Tibial artery (tissue), 4 donors: ENCODE measurements around the gene AQP9.

Experiments
- DNase-seq, 2 donors: peaks; one replicate each; pipeline ENCODE4 v3.0.0-alpha.2; 2019
- H3K27ac ChIP-seq, 2 donors: fragments of 200-600 bp; sonication (generic) in 1 of 2; 1 replicate in 1 of 2; 2 replicates in 1 of 2; pipeline ENCODE4 v1.5.1; 2018 to 2019; ENCODE audit warnings: mild to moderate bottlenecking in 1 of 2
- H3K27me3 ChIP-seq, 2 donors: fragments of 200-600 bp; sonication (generic) in 1 of 2; one replicate each; pipeline versions ENCODE4 v1.5.1 to v1.6.0; 2016 to 2019
- H3K36me3 ChIP-seq, 3 donors: fragments of 200-600 bp; sonication (generic) in 2 of 3; one replicate each; pipeline ENCODE4 v1.5.1; 2016 to 2019; ENCODE audit warnings: mild to moderate bottlenecking in 2 of 3
- H3K4me1 ChIP-seq, 4 donors: fragments of 200-600 bp; sonication (generic) in 2 of 4; 1 replicate in 3 of 4; 2 replicates in 1 of 4; pipeline ENCODE4 v1.5.1; 2016 to 2019
- H3K4me3 ChIP-seq, 2 donors: fragments of 200-600 bp; sonication (generic) in 1 of 2; 1 replicate in 1 of 2; 2 replicates in 1 of 2; pipeline ENCODE4 v1.5.1; 2018 to 2019; ENCODE audit warnings: mild to moderate bottlenecking in 2 of 2
- H3K9me3 ChIP-seq, 3 donors: fragments of 200-600 bp; sonication (generic) in 1 of 3; one replicate each; pipeline ENCODE4 v1.5.1; 2016 to 2019
- CTCF ChIP-seq, 2 experiments: fragments of 200-600 bp in 1 of 2; fragments of 450-650 bp in 1 of 2; IDR thresholded peaks; one replicate each; pipeline ENCODE4 v1.5.1; 2017 to 2019; ENCODE audit warnings: antibody characterized with exemption in 2 of 2, mild to moderate bottlenecking in 1 of 2, moderate library complexity in 1 of 2
- intact Hi-C: fragments of 100-400 bp; cut with DNase I; formaldehyde crosslinking; loops from one replicate; pipeline ENCODE4 v1.15.0; 2023; ENCODE audit warnings: low total_unique reads

The AQP9 gene

GRCh38 chr15:58146749-58147148, 8.6 kb downstream of the AQP9 start:
- Histone ChIP-seq H3K4me1 (no peaks in the 10 kb centered on the region), H3K27ac (no peak overlapping the region), H3K9me3 (no peaks in the 10 kb centered on the region), H3K36me3 (no peaks in the 10 kb centered on the region), H3K4me3 (no peak overlapping the region), H3K27me3 (no peaks in the 10 kb centered on the region)
- no peak for TF ChIP-seq CTCF (IDR thresholded peaks at IDR 0.05)
- intact Hi-C loops, result no loop called here
- peak in 1 of 2 donors; percentile 42 for DNase-seq

- H3K4me1 ChIP-seq, result no peaks in the 10 kb centered on the region
- H3K27ac ChIP-seq, result peak overlapping the region in 1 of 2 donors; percentile 22
- no peaks in the 10 kb centered on the region for H3K9me3 ChIP-seq
- no peak for DNase-seq
- intact Hi-C loops, result no loop called here
- H3K4me3 ChIP-seq, result no peak overlapping the region
- no peaks in the 10 kb centered on the region for H3K36me3 ChIP-seq
- no peak for TF ChIP-seq CTCF (IDR thresholded peaks at IDR 0.05)
- no peaks in the 10 kb centered on the region for H3K27me3 ChIP-seq
Measured at GRCh38 chr15:58147171-58147611, 9.0 kb downstream of the AQP9 start.

- intact Hi-C loops, result no loop called here
- no peak overlapping the region for H3K27ac ChIP-seq
- no peak overlapping the region for H3K4me3 ChIP-seq
- no peaks in the 10 kb centered on the region for H3K27me3 ChIP-seq
- no peaks in the 10 kb centered on the region for H3K9me3 ChIP-seq
- H3K4me1 ChIP-seq, result no peaks in the 10 kb centered on the region
- H3K36me3 ChIP-seq, result no peaks in the 10 kb centered on the region
- no peak for DNase-seq
- TF ChIP-seq CTCF (IDR thresholded peaks at IDR 0.05), result no peak
Measured at GRCh38 chr15:58148120-58148519, 9.9 kb downstream of the AQP9 start.

GRCh38 chr15:58148633-58149445, 10.7 kb downstream of the AQP9 start:
- Histone ChIP-seq H3K27ac (no peak overlapping the region), H3K27me3 (no peaks in the 10 kb centered on the region), H3K9me3 (no peaks in the 10 kb centered on the region), H3K36me3 (no peaks in the 10 kb centered on the region), H3K4me1 (no peaks in the 10 kb centered on the region), H3K4me3 (no peak overlapping the region)
- no peak for DNase-seq
- TF ChIP-seq CTCF (IDR thresholded peaks at IDR 0.05), result no peak
- intact Hi-C loops, result no loop called here

GRCh38 chr15:58154769-58155168, 16.6 kb downstream of the AQP9 start:
- Histone ChIP-seq H3K9me3 (no peaks in the 10 kb centered on the region), H3K27me3 (no peaks in the 10 kb centered on the region), H3K36me3 (no peaks in the 10 kb centered on the region), H3K4me3 (no peak overlapping the region), H3K27ac (no peak overlapping the region), H3K4me1 (no peaks in the 10 kb centered on the region)
- no peak for DNase-seq
- no peak for TF ChIP-seq CTCF (IDR thresholded peaks at IDR 0.05)
- intact Hi-C loops, result no loop called here
